ENCODE results near the gene HSD17B7. TPM values are rescaled to one million over a fixed set of nuclear protein-coding genes. Genes with fewer than 3 reads are reported as not detected.

Gene HSD17B7
- total and polyA plus RNA-seq, 9 of the 15 experiments (the other 6 are each of a cell fraction or from before 2014, with no cell fraction given): 12.7 to 48.7 (median 21.3) TPM

DNA sequence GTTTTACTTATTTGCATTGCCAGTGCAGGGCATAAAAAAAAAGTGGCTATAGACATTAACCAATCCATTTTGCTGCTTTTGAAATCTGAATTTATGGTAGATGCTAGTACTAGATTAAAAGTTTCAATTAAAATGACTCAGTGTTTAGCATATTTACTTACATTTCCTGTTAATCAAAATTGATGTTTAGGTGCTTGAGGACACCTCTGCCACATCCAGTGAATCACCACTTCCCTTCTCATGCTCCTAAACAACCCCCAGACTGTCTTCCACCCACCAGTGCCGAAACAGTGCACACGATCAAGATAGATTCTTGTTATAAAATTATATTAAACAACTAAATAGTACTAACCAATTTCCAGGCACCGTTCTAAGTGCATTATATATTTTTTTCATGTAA lies 32.7 kb downstream of the HSD17B7 start:
- in situ Hi-C loops (cut with MboI): no loop called here

More for the DNA sequence above, 32.7 kb downstream of the HSD17B7 start:
- ChIA-PET POLR2A (interaction anchor here (1.4 to 1.5 kb wide), 2 partner anchors 8 to 10 kb away, joined by 5 to 6 read pairs; no protein-coding TSS in a partner anchor), CTCF (ENCODE audit: low intra/inter-chr PET ratio) (no interaction called here)
- Histone ChIP-seq H3K9me3 (replicated peaks; ENCODE audit: control insufficient read depth, insufficient read depth, low read depth, low read length) (no peaks in the 10 kb centered on the region), H3K4me1 (replicated peaks in 1 of 2; ENCODE audit: control insufficient read depth in 2 of 2, insufficient read depth in 2 of 2, low read length in 2 of 2) (peaks cover 0 to 8% of the 10 kb centered on the region in 2 experiments; a peak in 3 of 5 replicates), H3K9ac (ENCODE audit: insufficient read depth in 1 of 2, low read depth in 2 of 2, low read length in 2 of 2) (no peak overlapping the region), H3K4me2 (ENCODE audit: insufficient read depth, low read length) (no peak overlapping the region), H3K79me2 (ENCODE audit: control insufficient read depth, insufficient read depth, low read length) (no peaks in the 10 kb centered on the region), H3K27me3 (ENCODE audit: control insufficient read depth in 2 of 2, insufficient read depth in 2 of 2, low read length in 2 of 2) (peaks cover 16 to 21% of the 10 kb centered on the region in 2 experiments), H3K9me1 (ENCODE audit: control insufficient read depth, insufficient read depth, low read length) (no peaks in the 10 kb centered on the region), H3K4me3 (no peak overlapping the region), H3K36me3 (ENCODE audit: control insufficient read depth, insufficient read depth, low read length) (no peaks in the 10 kb centered on the region), H3K27ac (ENCODE audit: extremely low read depth, low read depth, low read length) (no peak overlapping the region), H2AFZ (ENCODE audit: low read depth, low read length) (0 out of 2 replicates have a peak overlapping the region, but pooled peaks have one; percentile 54), H4K20me1 (replicated peaks; ENCODE audit: control insufficient read depth, insufficient read depth, low read length) (no peaks in the 10 kb centered on the region)
- intact Hi-C loops (cut with micrococcal nuclease): no loop called here
- WGBS (ENCODE audit: insufficient coverage, low coverage, missing lambda C conversion rate): 0% methylated on average over 3 of the region's 3 CpGs
- ATAC-seq (no peak), FAIRE-seq (no peak), DNase-seq (ENCODE audit: extremely low read depth in 1 of 4, low spot score in 3 of 4) (no peak)
- no TSS peak for BruUV-seq (replicated peaks)
- no peak for TF ChIP-seq PTBP1 (IDR thresholded peaks at IDR 0.05; ENCODE audit: low read depth, low read length)
- TF ChIP-seq ZNF586 (CRISPR knock-in tag; conservative IDR thresholded peaks at IDR 0.05): no peak
- TF ChIP-seq, protein P1, sequence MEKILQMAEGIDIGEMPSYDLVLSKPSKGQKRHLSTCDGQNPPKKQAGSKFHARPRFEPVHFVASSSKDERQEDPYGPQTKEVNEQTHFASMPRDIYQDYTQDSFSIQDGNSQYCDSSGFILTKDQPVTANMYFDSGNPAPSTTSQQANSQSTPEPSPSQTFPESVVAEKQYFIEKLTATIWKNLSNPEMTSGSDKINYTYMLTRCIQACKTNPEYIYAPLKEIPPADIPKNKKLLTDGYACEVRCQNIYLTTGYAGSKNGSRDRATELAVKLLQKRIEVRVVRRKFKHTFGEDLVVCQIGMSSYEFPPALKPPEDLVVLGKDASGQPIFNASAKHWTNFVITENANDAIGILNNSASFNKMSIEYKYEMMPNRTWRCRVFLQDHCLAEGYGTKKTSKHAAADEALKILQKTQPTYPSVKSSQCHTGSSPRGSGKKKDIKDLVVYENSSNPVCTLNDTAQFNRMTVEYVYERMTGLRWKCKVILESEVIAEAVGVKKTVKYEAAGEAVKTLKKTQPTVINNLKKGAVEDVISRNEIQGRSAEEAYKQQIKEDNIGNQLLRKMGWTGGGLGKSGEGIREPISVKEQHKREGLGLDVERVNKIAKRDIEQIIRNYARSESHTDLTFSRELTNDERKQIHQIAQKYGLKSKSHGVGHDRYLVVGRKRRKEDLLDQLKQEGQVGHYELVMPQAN (IDR thresholded peaks at IDR 0.05; ENCODE audit: borderline replicate concordance): no peak

All from K562 (cell line).